ENCODE measurements around the gene DQX1.

The DQX1 gene

DNA sequence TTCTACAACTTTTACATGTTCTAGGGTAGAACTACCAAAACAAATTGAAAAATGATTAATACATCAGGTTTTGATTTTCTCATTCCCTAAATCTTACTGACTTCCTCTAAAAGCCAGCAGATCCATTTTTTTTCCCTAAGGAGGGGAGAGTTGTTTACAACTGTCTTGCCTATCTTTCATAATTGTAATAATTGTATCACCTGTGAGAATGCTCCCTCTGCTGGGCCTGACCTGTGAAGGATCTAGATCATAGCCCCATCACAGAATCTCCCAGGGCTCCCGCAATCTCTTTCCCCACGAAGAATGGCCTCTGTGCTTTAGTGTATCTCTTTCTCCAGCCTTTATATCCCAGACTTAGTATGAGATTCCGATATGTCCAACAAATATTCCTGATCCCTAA lies 18.6 kb upstream of the DQX1 start:
- no peak overlapping the region for H3K9ac ChIP-seq

DNA sequence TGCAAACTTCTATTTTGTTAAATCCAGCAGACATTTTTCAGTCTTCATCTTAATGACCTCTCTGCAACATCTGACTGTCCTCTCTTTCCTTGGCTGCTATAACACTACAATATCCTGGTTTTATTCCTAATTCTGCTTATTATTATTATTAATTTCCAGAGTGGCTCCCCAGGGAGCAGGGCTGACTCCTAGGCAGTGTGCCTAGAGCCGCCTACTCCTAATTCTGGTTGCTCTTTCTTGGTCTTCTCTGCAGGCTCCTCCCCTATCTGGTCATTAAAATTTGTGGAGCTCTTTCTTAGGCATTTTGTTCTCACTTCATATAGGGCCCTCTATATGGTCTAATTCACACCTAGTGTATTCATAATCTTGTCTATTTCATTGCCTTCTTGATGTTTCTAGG lies 16.9 kb upstream of the DQX1 start:
- H3K4me2 ChIP-seq: no peak overlapping the region
- peaks cover 0 to under 1% (median 0%) of the 10 kb centered on the region in 11 experiments; a peak in 1 of 22 replicates for H3K9me3 ChIP-seq (replicated peaks in 1 of 11)
- no peak for TF ChIP-seq Cebpa-rat (IDR thresholded peaks at IDR 0.05)

More for the DNA sequence above, 18.6 kb upstream of the DQX1 start:
- Histone ChIP-seq H3K9me3 (replicated peaks in 1 of 11) (peaks cover 10 to 17% (median 16%) of the 10 kb centered on the region in 11 experiments), H3K36me3 (peaks cover 0 to 12% (median 6%) of the 10 kb centered on the region in 11 experiments; a peak in 10 of 22 replicates), H3K4me1 (peaks cover 0 to 1% (median 0%) of the 10 kb centered on the region in 10 experiments; a peak in 6 of 20 replicates), H3K27ac (no peak overlapping the region), H3K4me2 (no peak overlapping the region), H3K27me3 (peaks cover 28 to 50% (median 43%) of the 10 kb centered on the region in 11 experiments), H4K20me1 (no peaks in the 10 kb centered on the region), H3K4me3 (no peak overlapping the region)
- no peak for TF ChIP-seq Cebpa-rat (IDR thresholded peaks at IDR 0.05)

GRCh38 chr2:74540291-74540690 lies 14.3 kb upstream of the DQX1 start:
- no peak overlapping the region for H3K9ac ChIP-seq

More for the DNA sequence above, 16.9 kb upstream of the DQX1 start:
- no peaks in the 10 kb centered on the region; a peak in 1 of 22 replicates for H3K36me3 ChIP-seq
- H3K4me1 ChIP-seq: peaks cover 8 to 12% (median 10%) of the 10 kb centered on the region in 10 experiments; a peak in 19 of 20 replicates
- H3K4me3 ChIP-seq: no peak overlapping the region
- H3K9ac ChIP-seq: no peak overlapping the region
- peaks cover 11 to 33% (median 26%) of the 10 kb centered on the region in 11 experiments for H3K27me3 ChIP-seq
- no peaks in the 10 kb centered on the region for H4K20me1 ChIP-seq
- no peak overlapping the region for H3K27ac ChIP-seq

GRCh38 chr2:74538881-74539339 lies 12.9 kb upstream of the DQX1 start:
- H3K27me3 ChIP-seq: no peaks in the 10 kb centered on the region
- H3K9me3 ChIP-seq (replicated peaks in 1 of 11): no peaks in the 10 kb centered on the region
- H3K9ac ChIP-seq: no peak overlapping the region
- H3K4me3 ChIP-seq: no peak overlapping the region
- H3K36me3 ChIP-seq: peaks cover 0 to 7% (median 4%) of the 10 kb centered on the region in 11 experiments; a peak in 16 of 22 replicates
- peak overlapping the region; percentile 44 to 82 (median 63) for H3K4me2 ChIP-seq
- peak in 4 of 11 experiments; percentile 19 to 77 (median 38); a peak in 3 of 22 replicates for TF ChIP-seq Cebpa-rat (IDR thresholded peaks at IDR 0.05)
- H4K20me1 ChIP-seq: no peaks in the 10 kb centered on the region
- H3K4me1 ChIP-seq: peaks cover 8 to 14% (median 10%) of the 10 kb centered on the region in 10 experiments; a peak in 19 of 20 replicates
- no peak overlapping the region for H3K27ac ChIP-seq

More at GRCh38 chr2:74540291-74540690, 14.3 kb upstream of the DQX1 start:
- no peaks in the 10 kb centered on the region for H4K20me1 ChIP-seq
- H3K9me3 ChIP-seq (replicated peaks in 1 of 11): no peaks in the 10 kb centered on the region
- H3K4me3 ChIP-seq: no peak overlapping the region
- H3K4me1 ChIP-seq: peaks cover 8 to 12% (median 10%) of the 10 kb centered on the region in 10 experiments; a peak in 19 of 20 replicates
- H3K4me2 ChIP-seq: no peak overlapping the region
- TF ChIP-seq Cebpa-rat (IDR thresholded peaks at IDR 0.05): no peak
- no peak overlapping the region for H3K27ac ChIP-seq
- H3K36me3 ChIP-seq: no peaks in the 10 kb centered on the region; a peak in 1 of 22 replicates
- H3K27me3 ChIP-seq: peaks cover 0 to 7% (median 0%) of the 10 kb centered on the region in 11 experiments; a peak in 6 of 22 replicates

DNA sequence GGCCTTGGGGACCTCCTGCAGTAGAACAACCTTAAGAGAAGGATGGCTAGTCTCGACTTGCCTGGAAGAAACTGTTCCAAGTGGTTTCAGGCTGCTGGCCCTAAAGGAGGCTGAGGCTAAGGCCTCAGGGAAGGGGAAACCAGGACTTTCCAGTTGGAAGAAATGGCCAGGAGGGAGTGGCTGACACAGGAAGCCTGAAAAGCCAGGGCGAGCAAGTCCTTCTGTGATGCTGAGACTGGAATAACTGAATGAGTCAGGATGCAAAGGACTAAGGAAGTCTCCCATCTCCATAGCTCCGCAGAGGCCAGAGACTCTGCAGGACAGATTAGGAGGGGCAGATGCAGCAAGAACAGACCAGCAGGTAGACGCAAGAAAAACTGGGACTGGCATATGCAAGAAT lies 11.1 kb upstream of the DQX1 start:
- peaks cover 15 to 24% (median 21%) of the 10 kb centered on the region in 11 experiments for H3K36me3 ChIP-seq
- no peak for TF ChIP-seq Cebpa-rat (IDR thresholded peaks at IDR 0.05)
- H3K4me1 ChIP-seq: peaks cover 12 to 19% (median 15%) of the 10 kb centered on the region in 10 experiments; a peak in 19 of 20 replicates
- no peak overlapping the region for H3K9ac ChIP-seq
- H3K4me2 ChIP-seq: no peak overlapping the region
- no peaks in the 10 kb centered on the region for H3K9me3 ChIP-seq (replicated peaks in 1 of 11)
- H4K20me1 ChIP-seq: peaks cover 0 to 5% (median 0%) of the 10 kb centered on the region in 11 experiments; a peak in 1 of 22 replicates
- no peak overlapping the region for H3K27ac ChIP-seq
- H3K27me3 ChIP-seq: no peaks in the 10 kb centered on the region
- no peak overlapping the region for H3K4me3 ChIP-seq

DNA sequence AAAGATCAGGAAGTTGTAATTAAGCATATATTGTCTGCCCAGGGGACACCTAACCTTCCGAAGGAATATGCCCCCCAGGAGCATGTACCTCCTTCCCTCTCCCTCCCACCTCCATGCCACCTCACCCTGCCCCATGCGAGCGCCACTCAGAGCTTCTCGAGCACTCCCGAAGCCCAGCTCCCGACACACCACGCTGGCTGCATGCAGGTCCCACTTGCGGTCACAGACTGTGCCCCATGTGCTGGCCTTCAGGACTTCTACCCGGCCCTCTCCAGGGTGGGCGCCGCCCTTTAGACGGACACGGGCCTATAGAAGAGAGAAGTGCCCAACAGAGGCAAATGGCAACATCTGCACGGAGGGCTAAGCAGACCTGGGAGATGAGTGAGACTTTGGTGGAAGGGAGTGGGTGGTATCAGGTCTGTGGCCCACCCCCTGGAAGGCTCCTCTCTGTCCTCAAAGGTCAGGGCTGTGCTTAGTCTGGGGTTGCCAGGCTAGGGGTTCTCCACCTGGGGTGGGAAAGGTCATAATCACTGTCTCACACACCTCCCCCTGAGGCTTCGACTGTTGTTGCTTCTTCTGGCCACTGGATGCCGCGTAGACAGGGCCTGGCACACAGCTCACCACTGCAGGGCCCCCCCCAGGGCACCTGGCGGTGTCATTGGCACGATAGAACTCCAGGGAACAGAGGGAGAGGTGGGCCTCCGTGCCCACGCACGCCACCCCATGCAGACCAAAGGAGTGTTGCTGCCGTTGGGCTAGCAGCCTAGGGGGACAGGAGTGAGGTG lies 10.3 kb upstream of the DQX1 start:
- no peaks in the 10 kb centered on the region for H3K27me3 ChIP-seq
- H3K36me3 ChIP-seq: peaks cover 15 to 25% (median 21%) of the 10 kb centered on the region in 11 experiments
- no peak overlapping the region for H3K9ac ChIP-seq
- H3K4me3 ChIP-seq: no peak overlapping the region
- H4K20me1 ChIP-seq: peaks cover 0 to 5% (median 0%) of the 10 kb centered on the region in 11 experiments; a peak in 3 of 22 replicates
- no peaks in the 10 kb centered on the region for H3K9me3 ChIP-seq (replicated peaks in 1 of 11)
- no peak for TF ChIP-seq Cebpa-rat (IDR thresholded peaks at IDR 0.05)
- peaks cover 20 to 26% (median 22%) of the 10 kb centered on the region in 10 experiments for H3K4me1 ChIP-seq
- H3K4me2 ChIP-seq: no peak overlapping the region
- H3K27ac ChIP-seq: no peak overlapping the region

DNA sequence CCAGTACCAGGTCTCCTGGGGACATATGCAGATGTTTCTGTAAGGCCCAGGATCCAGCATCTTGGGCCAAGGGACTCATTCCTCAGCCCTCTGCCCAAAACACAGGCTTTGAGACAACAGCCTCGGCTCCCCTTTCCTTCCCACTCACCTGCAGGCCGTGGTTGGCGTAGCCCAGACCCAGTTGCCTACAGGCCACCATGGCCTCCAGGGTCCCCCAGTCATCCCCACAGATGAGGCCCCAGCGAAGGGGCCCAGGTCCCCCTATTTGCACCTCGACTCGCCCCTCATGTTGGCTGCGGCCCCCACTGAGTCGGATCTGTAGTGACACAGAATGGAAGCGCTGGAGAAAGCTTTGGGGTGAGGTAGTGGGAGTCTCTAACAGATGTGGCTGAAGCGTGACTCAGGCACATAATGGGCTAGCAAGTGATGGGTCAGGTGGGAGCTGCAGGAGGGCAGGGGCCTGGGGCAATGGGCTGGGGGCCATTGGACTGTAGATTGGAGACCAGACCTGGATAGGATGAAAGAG lies 9.5 kb upstream of the DQX1 start:
- H3K4me1 ChIP-seq: peaks cover 26 to 35% (median 31%) of the 10 kb centered on the region in 10 experiments
- no peak overlapping the region for H3K4me3 ChIP-seq
- H3K9me3 ChIP-seq (replicated peaks in 1 of 11): no peaks in the 10 kb centered on the region
- peaks cover 15 to 25% (median 21%) of the 10 kb centered on the region in 11 experiments for H3K36me3 ChIP-seq
- no peak for TF ChIP-seq Cebpa-rat (IDR thresholded peaks at IDR 0.05)
- peaks cover 0 to 5% (median 0%) of the 10 kb centered on the region in 11 experiments; a peak in 3 of 22 replicates for H4K20me1 ChIP-seq
- H3K27ac ChIP-seq: no peak overlapping the region
- H3K9ac ChIP-seq: no peak overlapping the region
- H3K27me3 ChIP-seq: no peaks in the 10 kb centered on the region
- no peak overlapping the region for H3K4me2 ChIP-seq

DNA sequence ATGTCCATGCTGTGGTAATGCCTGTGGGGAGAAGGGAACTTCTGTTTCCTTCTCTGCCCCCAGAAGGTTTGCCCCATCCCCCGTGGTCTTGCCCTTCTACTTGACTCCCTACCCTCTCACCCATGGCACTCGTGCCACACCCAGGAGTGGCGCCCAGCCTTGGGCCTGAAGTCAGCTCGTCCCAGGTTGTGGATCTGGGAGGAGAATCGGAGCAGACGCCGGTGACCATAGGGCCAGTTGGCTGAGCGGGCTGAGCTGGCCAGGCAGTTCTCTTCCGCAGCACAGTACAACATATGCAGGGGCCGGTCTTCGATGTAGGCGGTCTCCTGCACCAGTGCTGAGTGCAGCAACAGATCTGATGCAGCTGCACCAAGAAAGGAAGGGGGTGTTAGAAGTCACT lies 8.4 kb upstream of the DQX1 start:
- Histone ChIP-seq H3K27me3 (no peaks in the 10 kb centered on the region), H3K9me3 (replicated peaks in 1 of 11) (no peaks in the 10 kb centered on the region), H3K9ac (no peak overlapping the region), H3K36me3 (peaks cover 15 to 25% (median 21%) of the 10 kb centered on the region in 11 experiments), H3K4me2 (no peak overlapping the region), H3K4me3 (no peak overlapping the region), H3K4me1 (peaks cover 22 to 32% (median 29%) of the 10 kb centered on the region in 10 experiments), H3K27ac (no peak overlapping the region), H4K20me1 (peaks cover 0 to 5% (median 0%) of the 10 kb centered on the region in 11 experiments; a peak in 3 of 22 replicates)
- no peak for TF ChIP-seq Cebpa-rat (IDR thresholded peaks at IDR 0.05)

- Histone ChIP-seq H3K9ac (no peak overlapping the region), H3K4me2 (no peak overlapping the region), H3K9me3 (replicated peaks in 1 of 11) (no peaks in the 10 kb centered on the region), H3K27ac (no peak overlapping the region), H3K27me3 (no peaks in the 10 kb centered on the region), H3K4me1 (peaks cover 17 to 27% (median 24%) of the 10 kb centered on the region in 10 experiments), H4K20me1 (peaks cover 0 to 13% (median 4%) of the 10 kb centered on the region in 11 experiments; a peak in 8 of 22 replicates), H3K36me3 (peaks cover 16 to 26% (median 22%) of the 10 kb centered on the region in 11 experiments), H3K4me3 (no peak overlapping the region)
- TF ChIP-seq Cebpa-rat (IDR thresholded peaks at IDR 0.05): no peak
Observed at GRCh38 chr2:74533464-74533863, 7.4 kb upstream of the DQX1 start.

Measured in BLaER1 treated with 17β-estradiol and CSF1 and Interleukin-3, amounts not matched to agents 10 nM and 100 nM (cell line).